ENCODE results near the gene PGAP2.

Gene PGAP2

DNA sequence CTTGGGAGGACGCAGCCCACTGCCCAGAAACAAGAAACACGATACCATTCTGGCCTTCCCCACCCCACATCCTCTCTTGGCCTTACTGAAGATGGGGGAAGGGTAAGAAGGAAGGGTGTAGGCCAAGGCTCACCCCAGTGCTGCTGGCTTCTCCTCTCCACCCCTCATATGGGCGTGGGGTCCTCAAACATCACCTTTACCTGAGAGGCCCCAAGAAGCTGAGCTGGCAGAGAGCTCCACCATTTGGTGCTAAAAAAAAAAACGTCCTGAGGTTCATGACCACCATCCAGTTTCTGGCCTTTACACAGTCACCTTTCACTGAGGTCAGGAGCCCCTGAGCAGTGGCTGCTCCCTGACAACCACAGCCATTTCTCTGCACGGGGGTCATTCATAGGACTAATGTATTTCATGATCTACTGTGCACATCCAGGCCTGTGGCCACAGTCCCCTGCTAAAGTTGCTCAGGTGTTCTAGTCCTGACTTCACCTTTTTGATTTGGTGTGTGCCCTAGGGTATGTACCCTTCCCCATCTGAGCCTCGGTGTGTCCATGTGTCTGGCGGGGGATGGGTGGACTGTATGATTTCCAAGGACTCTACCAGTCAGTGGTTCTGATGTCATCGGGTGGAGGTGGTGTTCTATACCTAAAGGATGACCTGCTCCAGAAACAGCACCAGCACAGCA is 17.3 kb downstream of the PGAP2 start:
- Mint-ChIP-seq H3K27me3 (ENCODE audit: low read depth) (no peaks in the 10 kb centered on the region), H3K4me3 (no peak overlapping the region), H3K36me3 (ENCODE audit: low read depth) (peaks cover 51% of the 10 kb centered on the region), H3K9me3 (no peaks in the 10 kb centered on the region), H3K4me1 (no peaks in the 10 kb centered on the region), H3K27ac (no peak overlapping the region)
- TF ChIP-seq, protein P1, sequence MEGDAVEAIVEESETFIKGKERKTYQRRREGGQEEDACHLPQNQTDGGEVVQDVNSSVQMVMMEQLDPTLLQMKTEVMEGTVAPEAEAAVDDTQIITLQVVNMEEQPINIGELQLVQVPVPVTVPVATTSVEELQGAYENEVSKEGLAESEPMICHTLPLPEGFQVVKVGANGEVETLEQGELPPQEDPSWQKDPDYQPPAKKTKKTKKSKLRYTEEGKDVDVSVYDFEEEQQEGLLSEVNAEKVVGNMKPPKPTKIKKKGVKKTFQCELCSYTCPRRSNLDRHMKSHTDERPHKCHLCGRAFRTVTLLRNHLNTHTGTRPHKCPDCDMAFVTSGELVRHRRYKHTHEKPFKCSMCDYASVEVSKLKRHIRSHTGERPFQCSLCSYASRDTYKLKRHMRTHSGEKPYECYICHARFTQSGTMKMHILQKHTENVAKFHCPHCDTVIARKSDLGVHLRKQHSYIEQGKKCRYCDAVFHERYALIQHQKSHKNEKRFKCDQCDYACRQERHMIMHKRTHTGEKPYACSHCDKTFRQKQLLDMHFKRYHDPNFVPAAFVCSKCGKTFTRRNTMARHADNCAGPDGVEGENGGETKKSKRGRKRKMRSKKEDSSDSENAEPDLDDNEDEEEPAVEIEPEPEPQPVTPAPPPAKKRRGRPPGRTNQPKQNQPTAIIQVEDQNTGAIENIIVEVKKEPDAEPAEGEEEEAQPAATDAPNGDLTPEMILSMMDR (IDR thresholded peaks at IDR 0.05; ENCODE audit: unreplicated experiment in 3 of 3): no peak

DNA sequence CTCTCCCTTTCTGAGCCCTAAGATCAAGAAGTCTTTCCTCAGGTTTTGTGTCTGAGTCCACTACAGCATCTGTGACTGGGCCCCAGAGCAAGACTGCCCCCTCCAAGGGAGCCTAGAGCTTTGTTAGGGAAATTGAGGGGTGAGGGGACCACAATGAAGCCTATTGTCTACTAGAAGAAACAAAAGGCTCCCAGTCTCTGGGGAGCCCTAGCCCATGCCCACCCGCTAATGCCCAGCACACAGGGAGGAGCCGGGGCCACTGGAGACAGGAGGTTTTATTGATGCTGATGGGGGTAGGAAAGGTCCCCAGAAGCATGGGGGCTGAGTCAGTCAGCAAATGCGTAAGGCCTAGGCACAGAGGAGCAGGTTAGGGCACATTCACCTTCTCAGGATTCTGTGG is 18.4 kb downstream of the PGAP2 start:
- Mint-ChIP-seq H3K27ac (no peak overlapping the region), H3K9me3 (no peaks in the 10 kb centered on the region), H3K36me3 (ENCODE audit: low read depth) (peaks cover 59% of the 10 kb centered on the region), H3K4me3 (no peak overlapping the region), H3K27me3 (ENCODE audit: low read depth) (no peaks in the 10 kb centered on the region), H3K4me1 (no peaks in the 10 kb centered on the region)
- TF ChIP-seq, protein P1 (IDR thresholded peaks at IDR 0.05; ENCODE audit: unreplicated experiment in 3 of 3): no peak

DNA sequence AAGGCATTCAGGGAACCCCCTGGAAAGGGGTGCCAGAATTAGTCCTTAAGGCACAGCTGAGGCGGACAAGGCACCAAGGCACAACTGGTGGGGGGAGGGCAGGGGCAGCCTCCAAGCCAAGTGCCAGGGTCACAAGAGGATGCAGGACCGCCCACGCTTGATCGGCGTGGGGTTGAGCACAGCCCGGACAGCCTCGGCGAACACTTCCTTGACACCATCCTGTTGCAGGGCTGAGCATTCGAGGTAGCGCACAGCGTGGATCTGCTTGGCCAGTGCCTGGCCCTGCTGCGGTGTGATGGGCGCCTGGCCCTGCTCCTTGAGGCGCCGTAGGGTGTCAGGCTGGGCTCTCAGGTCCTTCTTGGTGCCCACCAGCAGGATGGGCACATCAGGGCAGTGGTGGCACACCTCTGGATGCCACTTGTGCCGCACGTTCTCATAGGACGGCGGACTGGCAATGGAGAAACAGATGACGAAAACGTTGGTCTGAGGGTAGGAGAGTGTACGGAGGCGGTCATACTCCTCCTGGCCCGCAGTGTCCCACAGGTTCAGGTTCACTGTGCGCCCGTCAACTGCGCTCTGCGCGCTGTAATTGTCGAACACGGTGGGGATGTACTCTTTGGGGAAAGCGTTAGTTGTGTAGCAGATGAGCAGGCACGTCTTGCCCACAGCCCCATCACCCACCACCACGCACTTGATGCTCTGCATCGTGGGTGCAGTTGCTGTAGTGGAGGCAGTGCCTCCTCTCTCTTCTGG is 19.2 kb downstream of the PGAP2 start:
- Mint-ChIP-seq H3K36me3 (ENCODE audit: low read depth) (peaks cover 59% of the 10 kb centered on the region), H3K27me3 (ENCODE audit: low read depth) (no peaks in the 10 kb centered on the region), H3K9me3 (no peaks in the 10 kb centered on the region), H3K4me3 (no peak overlapping the region), H3K4me1 (no peaks in the 10 kb centered on the region), H3K27ac (no peak overlapping the region)
- TF ChIP-seq, protein P1 (IDR thresholded peaks at IDR 0.05; ENCODE audit: unreplicated experiment in 3 of 3): no peak

DNA sequence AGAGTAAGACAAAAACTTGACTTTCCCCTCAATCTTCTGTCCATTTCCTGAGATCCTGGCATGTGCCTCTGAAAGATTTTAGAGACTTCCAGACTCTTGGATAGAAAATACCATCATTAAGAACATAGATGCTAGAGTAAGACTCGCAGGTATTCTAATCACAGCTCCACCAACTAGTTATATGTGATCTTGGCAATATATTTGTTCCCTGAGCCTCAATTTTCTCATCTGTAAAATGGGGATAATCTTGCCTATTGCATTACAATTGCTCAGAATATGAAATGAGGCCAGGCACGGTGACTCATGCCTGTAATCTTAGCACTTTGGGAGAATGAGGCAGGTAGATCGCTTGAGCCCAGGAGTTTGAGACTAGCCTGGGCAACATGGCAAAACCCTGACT is 21.7 kb downstream of the PGAP2 start:
- Mint-ChIP-seq H3K27ac (no peak overlapping the region), H3K36me3 (ENCODE audit: low read depth) (peaks cover 45% of the 10 kb centered on the region), H3K4me1 (peaks cover 4% of the 10 kb centered on the region), H3K9me3 (no peaks in the 10 kb centered on the region), H3K4me3 (no peak overlapping the region), H3K27me3 (ENCODE audit: low read depth) (no peaks in the 10 kb centered on the region)
- TF ChIP-seq, protein P1 (IDR thresholded peaks at IDR 0.05; ENCODE audit: unreplicated experiment in 3 of 3): no peak

DNA sequence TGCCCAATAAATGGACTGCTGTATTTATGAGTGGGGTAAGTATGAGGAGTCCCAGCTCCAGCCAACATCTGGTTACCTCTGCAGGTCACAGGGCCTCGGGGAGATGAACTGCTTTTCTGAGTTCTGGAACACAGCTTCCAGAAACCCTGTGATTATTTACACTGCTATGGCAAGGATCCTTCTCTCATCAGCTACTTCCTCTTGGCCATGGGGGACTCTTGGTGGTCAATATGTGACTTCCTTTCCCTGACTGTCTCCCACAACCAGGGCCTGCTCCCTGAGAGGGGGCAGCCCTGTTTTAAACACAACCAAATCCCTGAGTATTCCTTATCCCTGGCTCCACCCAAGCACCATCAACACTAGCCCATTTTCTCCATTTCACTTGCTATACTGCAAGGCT is 22.4 kb downstream of the PGAP2 start:
- Mint-ChIP-seq H3K27ac (peak overlapping the region in 1 of 3 experiments; percentile 54), H3K36me3 (ENCODE audit: low read depth) (peaks cover 44% of the 10 kb centered on the region), H3K9me3 (no peaks in the 10 kb centered on the region), H3K27me3 (ENCODE audit: low read depth) (no peaks in the 10 kb centered on the region), H3K4me3 (no peak overlapping the region), H3K4me1 (peaks cover 10% of the 10 kb centered on the region)
- TF ChIP-seq, protein P1 (IDR thresholded peaks at IDR 0.05; ENCODE audit: unreplicated experiment in 3 of 3): no peak

Data from nephron (organoid).